GM15510 (cell line): ENCODE results near the gene SLIT1.

Source experiments
- POLR2A ChIP-seq: IDR thresholded peaks from 3 replicates; pipeline ENCODE4 v1.6.1; 2011; ENCODE audit warnings: borderline replicate concordance; ENCODE audit not compliant: insufficient read length; ENCODE audit errors: extremely low read depth

Gene SLIT1

GRCh38 chr10:96991313-96991841 is 194.4 kb downstream of the SLIT1 start:
- no peak for TF ChIP-seq POLR2A

GRCh38 chr10:96988426-96988825 is 197.3 kb downstream of the SLIT1 start:
- no peak for TF ChIP-seq POLR2A

DNA sequence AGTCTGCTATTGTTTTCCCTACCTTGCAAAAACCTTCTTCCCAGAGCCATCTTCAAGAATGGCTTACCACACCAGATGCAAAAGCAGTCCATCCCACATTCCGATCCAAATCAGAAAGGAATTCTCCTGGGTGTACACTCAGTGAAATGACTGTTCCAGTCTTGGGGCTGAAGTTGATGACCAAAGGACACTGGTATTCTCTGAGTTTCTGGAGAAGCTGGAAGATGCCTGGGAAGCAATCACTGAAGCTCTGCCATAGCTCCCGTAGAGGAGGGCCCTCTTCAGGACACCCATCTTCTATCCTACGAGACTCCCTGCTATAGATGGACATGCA is 197.9 kb downstream of the SLIT1 start:
- TF ChIP-seq POLR2A, result no peak

DNA sequence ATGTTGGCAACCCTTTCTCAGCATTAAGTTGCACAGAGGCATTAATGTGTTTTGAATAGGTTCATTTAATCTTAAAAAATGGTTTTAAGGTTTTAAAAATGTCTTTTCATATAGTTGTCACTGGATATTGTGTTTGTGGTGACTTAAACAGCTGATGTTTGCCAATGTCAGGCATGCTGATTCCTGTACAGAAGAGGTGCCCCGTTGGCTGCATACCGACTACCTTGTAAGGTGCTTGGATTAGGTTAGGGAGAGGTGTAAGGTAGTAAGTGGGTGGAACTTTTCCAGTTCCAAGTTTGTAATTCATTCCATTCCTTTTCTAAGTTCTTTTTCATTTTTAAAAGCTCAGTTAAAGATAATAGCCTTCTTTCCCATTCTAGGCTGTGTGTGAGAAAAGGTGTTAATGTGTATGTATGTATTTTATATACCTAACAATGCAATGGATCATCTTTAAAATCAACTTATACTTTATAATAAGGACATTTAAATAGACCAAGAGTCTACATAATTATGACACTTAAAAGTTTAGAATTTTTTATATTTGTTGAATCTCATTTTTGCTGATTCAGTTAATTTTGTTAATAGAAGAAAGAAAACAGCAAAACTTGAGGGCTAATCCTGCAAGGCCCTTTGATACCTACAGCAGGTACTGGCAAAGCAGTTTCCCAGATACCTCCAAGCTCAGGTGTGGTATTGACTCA is 198.5 kb downstream of the SLIT1 start:
- TF ChIP-seq POLR2A, result no peak

DNA sequence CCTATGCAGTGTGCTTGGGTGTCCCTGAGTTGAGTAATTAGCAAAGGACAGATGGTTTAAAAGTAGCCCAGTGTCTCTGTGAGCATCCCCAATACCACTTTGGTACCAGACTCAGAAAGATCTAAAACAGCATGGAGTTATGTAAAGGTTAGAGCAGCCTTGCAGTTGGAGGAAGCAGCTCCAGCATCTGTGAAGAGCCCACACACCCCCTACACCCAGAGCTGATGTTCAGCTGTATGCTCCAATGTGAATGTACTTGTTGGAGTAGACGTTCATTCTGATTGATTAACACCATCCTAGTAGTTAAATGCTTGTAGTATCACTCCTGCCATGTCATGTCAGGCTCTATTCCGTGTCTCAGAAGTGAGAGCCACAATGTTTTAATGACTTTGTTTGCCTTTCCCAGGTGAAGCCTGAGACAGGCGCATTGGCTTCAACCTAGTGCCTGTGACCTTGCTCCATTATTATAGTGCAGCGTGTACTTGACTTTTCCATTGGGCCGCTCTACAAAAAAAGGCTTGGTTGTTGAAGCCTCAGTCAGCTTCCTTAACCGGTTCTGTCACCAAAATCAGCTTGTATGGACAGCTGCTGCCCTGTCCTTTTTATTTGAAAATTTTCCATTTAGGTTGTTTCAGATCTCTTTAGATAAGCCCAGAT is 199.4 kb downstream of the SLIT1 start:
- no peak for TF ChIP-seq POLR2A

DNA sequence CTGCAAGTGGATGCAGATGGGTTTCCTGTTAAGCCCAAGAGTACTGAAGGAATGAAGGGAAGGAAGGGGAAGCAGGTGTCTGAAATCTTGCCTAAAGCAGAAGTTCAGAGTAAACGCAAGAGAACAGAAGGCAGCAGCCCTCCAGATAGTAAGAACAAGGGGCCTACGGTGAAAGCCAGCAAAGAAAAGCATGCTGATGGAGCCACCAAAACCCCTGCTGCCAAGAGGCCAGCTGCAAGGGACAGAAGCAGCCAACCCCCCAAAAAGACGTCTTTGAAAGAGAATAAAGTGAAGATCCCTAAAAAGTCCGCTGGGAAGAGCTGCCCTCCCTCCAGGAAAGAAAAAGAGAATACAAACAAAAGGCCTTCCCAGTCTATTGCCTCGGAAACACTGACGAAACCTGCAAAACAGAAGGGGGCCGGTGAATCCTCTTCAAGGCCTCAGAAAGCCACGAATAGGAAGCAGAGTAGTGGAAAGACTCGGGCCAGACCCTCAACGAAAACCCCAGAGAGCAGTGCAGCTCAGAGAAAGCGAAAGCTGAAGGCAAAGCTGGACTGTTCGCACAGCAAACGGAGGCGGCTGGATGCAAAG is 201.1 kb downstream of the SLIT1 start:
- TF ChIP-seq POLR2A, result no peak

- TF ChIP-seq POLR2A, result no peak
Observed at GRCh38 chr10:96982149-96982930, 203.4 kb downstream of the SLIT1 start.

DNA sequence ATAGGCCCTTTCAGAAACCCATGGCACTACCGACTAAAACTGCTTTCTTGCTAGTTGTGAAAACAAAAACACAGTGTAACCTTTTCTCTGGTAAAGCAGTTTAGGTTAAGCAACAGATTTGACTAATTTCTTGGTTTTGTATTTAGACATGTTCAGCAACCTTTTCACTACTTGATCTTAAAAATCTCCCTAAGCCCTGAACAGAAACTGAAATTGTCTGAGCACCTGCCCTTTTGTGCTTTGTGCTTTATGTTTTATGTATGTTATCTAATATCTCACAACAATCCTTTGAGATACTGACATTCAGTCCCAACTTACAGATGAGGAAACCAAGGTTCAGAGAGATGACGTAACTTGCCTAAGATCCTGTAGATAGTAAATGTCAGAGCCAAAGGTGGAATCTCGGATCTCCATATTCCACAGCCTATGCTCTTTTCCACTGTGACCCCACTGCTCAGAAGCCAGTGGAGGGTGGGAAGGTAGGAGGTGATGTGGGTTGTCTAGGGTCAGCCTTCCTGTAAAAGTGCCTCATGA is 207.1 kb downstream of the SLIT1 start:
- no peak for TF ChIP-seq POLR2A

- no peak for TF ChIP-seq POLR2A
Observed at GRCh38 chr10:96975136-96975535, 210.6 kb downstream of the SLIT1 start.

GRCh38 chr10:96973809-96974747 is 211.7 kb downstream of the SLIT1 start:
- TF ChIP-seq POLR2A, result no peak

DNA sequence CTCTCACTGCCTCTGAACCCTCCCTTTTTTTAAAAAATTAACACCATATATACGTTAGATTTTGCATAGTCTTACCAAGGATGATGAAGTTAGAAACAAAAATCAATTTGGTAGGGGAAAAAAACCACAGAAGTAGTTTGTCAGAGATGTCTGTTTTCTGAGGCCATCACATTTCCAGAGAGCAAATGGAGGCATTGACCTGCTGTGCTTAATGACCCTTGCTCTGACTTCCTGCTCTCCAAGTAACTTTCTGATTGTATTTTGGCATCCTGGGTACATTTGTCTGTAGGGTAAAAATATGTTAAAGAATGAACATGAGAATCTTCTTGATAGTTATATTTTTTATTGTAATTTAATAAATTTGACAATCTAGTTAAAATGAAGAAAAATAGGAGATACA is 213.5 kb downstream of the SLIT1 start:
- no peak for TF ChIP-seq POLR2A

DNA sequence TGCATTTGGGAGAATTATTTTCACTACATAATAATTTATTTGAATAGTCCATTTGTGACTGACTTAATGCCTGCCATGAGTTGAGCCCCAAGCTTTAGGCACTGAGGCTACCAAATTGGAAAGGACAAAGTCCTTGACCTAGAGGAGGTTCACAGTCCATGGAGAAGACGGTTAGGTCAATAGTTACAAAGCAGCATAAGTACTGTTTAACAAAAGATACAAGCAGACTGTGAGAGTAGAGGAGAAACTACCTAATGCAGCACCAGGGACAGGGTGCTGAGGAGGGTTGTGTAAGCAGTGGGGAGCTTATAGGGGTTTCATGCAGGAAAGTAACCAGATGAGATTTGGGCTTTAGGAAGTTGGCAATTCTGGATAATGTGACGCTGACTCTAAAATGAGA is 214.4 kb downstream of the SLIT1 start:
- TF ChIP-seq POLR2A, result no peak

DNA sequence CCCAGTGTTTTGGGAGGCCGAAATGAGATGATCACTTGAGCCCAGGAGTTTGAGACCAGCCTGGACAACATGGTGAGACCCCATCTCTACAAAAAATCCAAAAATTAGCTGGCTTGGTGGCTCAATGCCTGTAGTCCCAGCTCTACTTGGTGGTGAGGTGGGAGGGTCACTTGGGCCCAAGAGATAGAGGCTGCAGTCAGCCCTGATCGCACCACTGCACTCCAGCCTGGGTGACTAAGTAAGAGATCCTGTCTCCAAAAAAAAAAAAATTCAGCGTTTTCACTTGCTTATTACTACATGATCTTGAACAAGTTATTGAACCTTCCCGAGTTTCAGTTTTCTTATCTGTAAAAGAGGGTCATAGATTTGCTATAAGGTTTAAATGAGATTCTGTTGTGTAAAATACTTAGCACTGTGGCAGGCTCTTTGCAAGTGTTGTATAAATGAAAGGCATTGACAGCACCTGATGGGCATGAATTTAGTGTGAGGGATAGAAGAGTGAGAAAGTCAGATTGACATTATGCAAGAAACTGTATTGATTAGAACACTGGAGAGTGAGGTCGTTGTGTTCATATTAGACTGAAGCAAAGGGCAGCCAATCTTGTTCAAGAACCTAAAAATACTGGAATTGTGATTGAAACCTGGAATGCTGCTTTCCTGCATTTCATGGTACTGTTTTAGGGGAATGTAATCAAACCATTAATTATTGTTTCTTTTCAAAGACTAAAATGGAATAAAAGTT is 216.9 kb downstream of the SLIT1 start:
- TF ChIP-seq POLR2A, result no peak

DNA sequence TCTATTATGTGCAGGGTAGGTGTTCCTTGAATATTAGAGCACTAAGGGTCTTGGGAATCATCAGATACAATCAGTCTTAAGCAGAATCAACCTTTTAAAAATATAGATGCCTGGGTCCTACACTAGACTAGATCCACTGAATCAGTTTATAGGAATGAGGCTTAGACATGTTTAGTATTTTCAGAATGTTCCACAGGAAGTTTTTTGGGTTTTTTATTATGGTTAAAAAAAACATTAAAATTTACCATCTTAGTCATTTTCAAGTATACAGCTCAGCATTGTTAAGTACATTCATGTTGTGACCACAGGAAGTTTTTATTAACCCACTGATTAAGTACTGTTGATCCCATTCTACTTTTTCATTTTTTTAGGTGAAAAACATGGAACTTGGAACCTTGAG is 217.9 kb downstream of the SLIT1 start:
- no peak for TF ChIP-seq POLR2A

DNA sequence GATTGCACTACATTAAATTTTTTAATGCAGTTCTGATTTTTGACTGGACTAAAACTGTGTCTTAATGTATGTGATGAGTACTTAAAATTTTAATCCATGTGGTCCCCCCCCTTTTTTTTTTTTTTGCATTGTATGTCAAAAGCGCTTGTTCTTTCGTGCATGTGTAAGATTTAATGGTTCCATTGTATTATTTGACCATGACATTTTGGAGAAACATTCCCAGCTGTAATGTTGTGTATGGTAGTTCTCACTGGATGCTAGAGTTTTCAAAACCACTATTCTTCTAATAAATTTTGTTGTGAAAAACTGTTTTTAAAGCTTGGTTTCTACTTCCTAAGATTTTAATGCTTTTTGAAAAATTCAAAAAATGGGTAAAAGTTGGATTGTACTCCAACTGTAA is 221.6 kb downstream of the SLIT1 start:
- no peak for TF ChIP-seq POLR2A
